Neural cell (in vitro differentiated cells): ENCODE measurements around the gene ANKRD33B. TPM values are rescaled to one million over a fixed set of nuclear protein-coding genes. Genes with fewer than 3 reads are reported as not detected.

ENCODE experiments used
- H2AFZ ChIP-seq: fragments of 200-600, 300-800 bp; sonication (generic), shearing (Covaris generic); 2 replicates; pipeline ENCODE4 v1.6.0; 2014; ENCODE audit warnings: low read depth, mild to moderate bottlenecking, antibody characterized with exemption, low read length, moderate library complexity
- H3F3A ChIP-seq: fragments of 200-600 bp; shearing (Covaris generic); 2 replicates; pipeline ENCODE4 v1.6.1; 2016; ENCODE audit warnings: mild to moderate bottlenecking, moderate library complexity, mixed read lengths, antibody characterized with exemption, low read length; ENCODE audit not compliant: insufficient read depth, poor library complexity, severe bottlenecking
- H3K27ac ChIP-seq: fragments of 200-600, 300-800 bp; sonication (generic), shearing (Covaris generic); 2 replicates; pipeline ENCODE4 v1.5.1; 2014; ENCODE audit warnings: mild to moderate bottlenecking, low read length, moderate library complexity
- H3K27me3 ChIP-seq: fragments of 300-800, 200-600 bp; sonication (generic), shearing (Covaris generic); 2 replicates; pipeline ENCODE4 v1.6.0; 2014; ENCODE audit warnings: mild to moderate bottlenecking, low read depth, low read length, moderate library complexity; ENCODE audit not compliant: insufficient read depth
- H3K36me3 ChIP-seq: fragments of 300-800, 200-600 bp; sonication (generic), shearing (Covaris generic); 2 replicates; pipeline ENCODE4 v1.5.1; 2014; ENCODE audit warnings: mild to moderate bottlenecking, antibody characterized with exemption, low read length, moderate library complexity; ENCODE audit not compliant: insufficient read depth
- H3K4me2 ChIP-seq: fragments of 300-800, 200-600 bp; sonication (generic), shearing (Covaris generic); 2 replicates; pipeline ENCODE4 v1.6.0; 2014; ENCODE audit warnings: mild to moderate bottlenecking, low read length
- H3K4me3 ChIP-seq: fragments of 300-800, 200-600 bp; sonication (generic), shearing (Covaris generic); 2 replicates; pipeline ENCODE4 v1.5.1; 2014; ENCODE audit warnings: mild to moderate bottlenecking, low read length, moderate library complexity
- H3K79me2 ChIP-seq: fragments of 200-600 bp; shearing (Covaris generic); replicated peaks from 2 replicates; pipeline ENCODE4 v1.6.0; 2014; ENCODE audit warnings: mild to moderate bottlenecking, low read length, moderate library complexity; ENCODE audit not compliant: insufficient read depth
- H3K9ac ChIP-seq: fragments of 300-800, 200-600 bp; sonication (generic), shearing (Covaris generic); 2 replicates; pipeline ENCODE4 v1.6.1; 2016; ENCODE audit warnings: mild to moderate bottlenecking, low read length, mixed read lengths
- H3K9me2 ChIP-seq: fragments of 200-600 bp; shearing (Covaris generic); 2 replicates; pipeline ENCODE4 v1.6.1; 2016; ENCODE audit warnings: mild to moderate bottlenecking, low read length, mixed read lengths; ENCODE audit not compliant: insufficient read depth
- H3K9me3 ChIP-seq: fragments of 200-600, 300-800 bp; sonication (generic), shearing (Covaris generic); 2 replicates; pipeline ENCODE4 v1.6.1; 2016; ENCODE audit warnings: mild to moderate bottlenecking, mixed run types, low read length, moderate library complexity, mixed read lengths
- H4K20me1 ChIP-seq: fragments of 200-600 bp; shearing (Covaris generic); 2 replicates; pipeline ENCODE4 v1.6.1; 2016; ENCODE audit warnings: mild to moderate bottlenecking, mixed run types; ENCODE audit not compliant: insufficient read depth
- CTCF ChIP-seq: fragments of 450-650 bp; IDR thresholded peaks from 2 replicates; pipeline ENCODE4 v1.5.1; 2014; ENCODE audit warnings: antibody characterized with exemption, mild to moderate bottlenecking, moderate library complexity; ENCODE audit not compliant: poor library complexity, severe bottlenecking
- EP300 ChIP-seq: fragments of 450-650 bp; conservative IDR thresholded peaks from 2 replicates; pipeline ENCODE4 v1.6.1; 2014; ENCODE audit warnings: antibody characterized with exemption, mild to moderate bottlenecking, moderate library complexity; ENCODE audit not compliant: poor library complexity, severe bottlenecking
- EZH2 ChIP-seq: fragments of 200-600, 300-800 bp; shearing (Covaris generic), sonication (generic); IDR thresholded peaks from 2 replicates; pipeline ENCODE4 v1.6.1; 2014; ENCODE audit warnings: antibody characterized with exemption, low read length, borderline replicate concordance, mild to moderate bottlenecking; ENCODE audit not compliant: insufficient read depth, poor library complexity, severe bottlenecking
- MXI1 ChIP-seq: fragments of 450-650 bp; conservative IDR thresholded peaks from 2 replicates; pipeline ENCODE4 v1.6.1; 2014; ENCODE audit warnings: antibody characterized with exemption, mild to moderate bottlenecking; ENCODE audit not compliant: poor library complexity, severe bottlenecking
- POLR2AphosphoS5 ChIP-seq: IDR thresholded peaks from 2 replicates; pipeline ENCODE4 v1.6.1; 2012
- RAD21 ChIP-seq: fragments of 450-650 bp; conservative IDR thresholded peaks from 2 replicates; pipeline ENCODE4 v1.6.1; 2014; ENCODE audit warnings: antibody characterized with exemption, mild to moderate bottlenecking, moderate library complexity
- REST ChIP-seq: IDR thresholded peaks from 2 replicates; pipeline ENCODE4 v1.6.1; 2012; ENCODE audit warnings: borderline replicate concordance
- SMC3 ChIP-seq: fragments of 450-650 bp; conservative IDR thresholded peaks from 2 replicates; pipeline ENCODE4 v1.6.1; 2014; ENCODE audit warnings: antibody characterized with exemption, mild to moderate bottlenecking, moderate library complexity; ENCODE audit not compliant: poor library complexity
- TAF1 ChIP-seq: IDR thresholded peaks from 2 replicates; pipeline ENCODE4 v1.6.1; 2012; ENCODE audit warnings: low read depth
- polyA plus RNA-seq: library from polyadenylated mRNA; depleted of rRNA; stranded (reverse); fragments of >200 nt; gene quantifications from 2 replicates; pipeline ENCODE4 v1.2.3, GENCODE V29; 2014

ANKRD33B gene
- polyA plus RNA-seq, 1 donor from 2014 or later, result not detected

GRCh38 chr5:10665799-10666198 is 101.9 kb downstream of the ANKRD33B start:
- Histone ChIP-seq H3K36me3 (no peaks in the 10 kb centered on the region), H3K27me3 (no peaks in the 10 kb centered on the region), H3K9me3 (no peaks in the 10 kb centered on the region), H3K9me2 (no peaks in the 10 kb centered on the region), H3K27ac (no peak overlapping the region), H3K79me2 (no peaks in the 10 kb centered on the region), H3K4me2 (no peak overlapping the region), H3F3A (no peaks in the 10 kb centered on the region), H3K4me3 (no peak overlapping the region), H4K20me1 (no peaks in the 10 kb centered on the region), H2AFZ (no peak overlapping the region), H3K9ac (no peak overlapping the region)
- no peak for TF ChIP-seq SMC3
- TF ChIP-seq POLR2AphosphoS5, result no peak
- TF ChIP-seq CTCF, result no peak
- TF ChIP-seq MXI1, result no peak
- no peak for TF ChIP-seq EP300
- TF ChIP-seq RAD21, result no peak
- no peak for TF ChIP-seq TAF1

- H4K20me1 ChIP-seq, result no peaks in the 10 kb centered on the region
- H3K27me3 ChIP-seq, result no peaks in the 10 kb centered on the region
- H3K9ac ChIP-seq, result no peak overlapping the region
- TF ChIP-seq TAF1 (no peak), EP300 (no peak), EZH2 (no peak), REST (no peak), SMC3 (no peak), CTCF (no peak), RAD21 (no peak), POLR2AphosphoS5 (no peak), MXI1 (no peak)
- H3K9me3 ChIP-seq, result no peaks in the 10 kb centered on the region
- no peak overlapping the region for H3K27ac ChIP-seq
- H2AFZ ChIP-seq, result no peak overlapping the region
- no peaks in the 10 kb centered on the region for H3K79me2 ChIP-seq
- no peaks in the 10 kb centered on the region for H3K36me3 ChIP-seq
- no peaks in the 10 kb centered on the region for H3F3A ChIP-seq
- no peak overlapping the region for H3K4me2 ChIP-seq
- no peak overlapping the region for H3K4me3 ChIP-seq
- H3K9me2 ChIP-seq, result no peaks in the 10 kb centered on the region
These were observed 102.8 kb downstream of the ANKRD33B start for GRCh38 chr5:10666531-10667299.
